Fibroblast of the aortic adventitia (primary cell): ENCODE data around the gene SSH3. TPM values are rescaled to one million over a fixed set of nuclear protein-coding genes. Genes with fewer than 3 reads are reported as not detected.

Experiments
- DNase-seq: peaks from one replicate; pipeline ENCODE4 v3.0.0-alpha.2; 2010; ENCODE audit warnings: low read depth
- H3K4me3 ChIP-seq: 2 replicates; pipeline ENCODE4 v1.5.1; 2011; ENCODE audit warnings: low read depth, mild to moderate bottlenecking, control low read depth, low read length, moderate library complexity
- total RNA-seq: library from RNA; depleted of rRNA; stranded (reverse); fragments of >200 nt; gene quantifications from 2 replicates; pipeline ENCODE4 v1.2.3, GENCODE V29; 2012; ENCODE audit warnings: low replicate concordance
- TF ChIP-seq, protein P1 (sequence below): IDR thresholded peaks from 2 replicates; pipeline ENCODE4 v1.5.1; 2011; ENCODE audit warnings: mild to moderate bottlenecking, low read length, control low read depth, inconsistent platforms; ENCODE audit not compliant: insufficient read depth

SSH3 gene
- total RNA-seq, 1 donor, result 11.7 TPM

DNA sequence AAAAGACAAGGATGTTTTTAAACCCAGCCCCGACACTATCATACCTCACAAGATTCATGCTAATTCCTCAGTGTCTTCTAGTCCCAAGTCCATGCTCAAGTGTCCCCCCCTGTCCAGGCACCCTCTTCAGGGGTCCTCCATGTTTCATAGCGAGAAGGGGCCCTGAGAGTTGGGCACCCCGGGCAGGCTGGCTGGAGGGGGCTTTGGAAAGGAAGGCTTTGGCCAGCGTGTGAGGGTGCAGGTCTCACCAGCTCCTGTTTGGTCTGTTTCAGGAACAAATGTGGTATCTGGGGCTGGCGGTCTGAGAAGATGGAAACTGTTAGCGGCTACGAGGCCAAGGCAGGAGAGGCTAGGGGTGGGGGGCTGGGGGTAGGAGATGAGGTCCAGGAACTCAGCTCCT lies 4.5 kb upstream of the SSH3 start:
- no peak for DNase-seq
- TF ChIP-seq, protein P1, sequence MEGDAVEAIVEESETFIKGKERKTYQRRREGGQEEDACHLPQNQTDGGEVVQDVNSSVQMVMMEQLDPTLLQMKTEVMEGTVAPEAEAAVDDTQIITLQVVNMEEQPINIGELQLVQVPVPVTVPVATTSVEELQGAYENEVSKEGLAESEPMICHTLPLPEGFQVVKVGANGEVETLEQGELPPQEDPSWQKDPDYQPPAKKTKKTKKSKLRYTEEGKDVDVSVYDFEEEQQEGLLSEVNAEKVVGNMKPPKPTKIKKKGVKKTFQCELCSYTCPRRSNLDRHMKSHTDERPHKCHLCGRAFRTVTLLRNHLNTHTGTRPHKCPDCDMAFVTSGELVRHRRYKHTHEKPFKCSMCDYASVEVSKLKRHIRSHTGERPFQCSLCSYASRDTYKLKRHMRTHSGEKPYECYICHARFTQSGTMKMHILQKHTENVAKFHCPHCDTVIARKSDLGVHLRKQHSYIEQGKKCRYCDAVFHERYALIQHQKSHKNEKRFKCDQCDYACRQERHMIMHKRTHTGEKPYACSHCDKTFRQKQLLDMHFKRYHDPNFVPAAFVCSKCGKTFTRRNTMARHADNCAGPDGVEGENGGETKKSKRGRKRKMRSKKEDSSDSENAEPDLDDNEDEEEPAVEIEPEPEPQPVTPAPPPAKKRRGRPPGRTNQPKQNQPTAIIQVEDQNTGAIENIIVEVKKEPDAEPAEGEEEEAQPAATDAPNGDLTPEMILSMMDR, result no peak
- H3K4me3 ChIP-seq, result no peak overlapping the region

- TF ChIP-seq, protein P1, result no peak
- H3K4me3 ChIP-seq, result no peak overlapping the region
- DNase-seq, result no peak
These were observed 3.7 kb upstream of the SSH3 start for GRCh38 chr11:67299471-67300191.

DNA sequence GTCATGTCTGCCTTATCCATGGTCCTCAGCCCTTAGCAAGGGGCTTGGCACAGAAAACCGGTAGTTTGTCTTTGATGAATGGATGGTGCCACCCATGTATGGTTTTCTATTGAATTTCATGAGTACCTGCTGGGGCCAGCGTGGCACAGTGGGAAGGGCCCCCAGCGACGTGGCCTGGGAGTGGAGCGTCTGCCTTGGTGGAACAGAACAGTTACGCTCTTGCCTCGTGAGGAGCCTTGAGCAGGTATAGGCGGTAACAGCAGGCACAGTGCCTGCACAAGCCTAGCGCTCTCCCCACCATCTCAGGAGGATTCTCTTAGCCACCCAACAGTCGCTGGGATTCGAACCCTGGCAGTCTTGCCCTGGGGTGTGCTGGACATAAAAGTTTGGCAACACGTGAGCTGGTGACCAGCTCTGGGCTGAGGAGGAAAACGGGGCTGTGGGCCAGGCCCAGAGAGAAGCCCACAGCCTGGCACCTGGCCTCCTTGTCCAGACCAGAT lies 3.0 kb upstream of the SSH3 start:
- no peak overlapping the region for H3K4me3 ChIP-seq
- DNase-seq, result no peak
- TF ChIP-seq, protein P1, result no peak

DNA sequence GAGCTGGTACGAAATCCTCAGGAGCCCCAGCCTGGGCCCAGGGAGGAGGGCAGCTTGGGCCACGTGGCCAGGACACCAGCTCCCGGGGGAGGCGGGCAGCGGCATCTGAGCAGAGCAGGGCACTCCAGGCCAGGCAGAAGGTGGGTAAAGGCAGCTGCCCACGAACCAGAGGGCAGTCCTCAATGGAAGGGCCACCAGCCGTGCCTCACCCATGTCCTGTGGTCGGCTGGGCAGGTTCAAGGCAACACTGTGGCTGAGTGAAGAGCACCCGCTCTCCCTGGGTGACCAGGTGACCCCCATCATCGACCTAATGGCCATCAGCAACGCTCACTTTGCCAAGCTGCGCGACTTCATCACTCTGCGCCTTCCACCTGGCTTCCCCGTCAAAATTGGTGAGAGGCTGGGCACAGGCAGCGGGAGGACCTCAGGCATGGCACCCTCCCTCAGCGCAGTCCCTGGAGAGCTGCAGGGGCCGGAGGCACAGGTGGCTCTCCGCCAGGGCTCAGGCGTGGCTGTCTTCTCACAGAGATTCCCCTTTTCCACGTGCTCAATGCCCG lies 2.5 kb upstream of the SSH3 start:
- no peak overlapping the region for H3K4me3 ChIP-seq
- DNase-seq, result no peak
- TF ChIP-seq, protein P1, result no peak

DNA sequence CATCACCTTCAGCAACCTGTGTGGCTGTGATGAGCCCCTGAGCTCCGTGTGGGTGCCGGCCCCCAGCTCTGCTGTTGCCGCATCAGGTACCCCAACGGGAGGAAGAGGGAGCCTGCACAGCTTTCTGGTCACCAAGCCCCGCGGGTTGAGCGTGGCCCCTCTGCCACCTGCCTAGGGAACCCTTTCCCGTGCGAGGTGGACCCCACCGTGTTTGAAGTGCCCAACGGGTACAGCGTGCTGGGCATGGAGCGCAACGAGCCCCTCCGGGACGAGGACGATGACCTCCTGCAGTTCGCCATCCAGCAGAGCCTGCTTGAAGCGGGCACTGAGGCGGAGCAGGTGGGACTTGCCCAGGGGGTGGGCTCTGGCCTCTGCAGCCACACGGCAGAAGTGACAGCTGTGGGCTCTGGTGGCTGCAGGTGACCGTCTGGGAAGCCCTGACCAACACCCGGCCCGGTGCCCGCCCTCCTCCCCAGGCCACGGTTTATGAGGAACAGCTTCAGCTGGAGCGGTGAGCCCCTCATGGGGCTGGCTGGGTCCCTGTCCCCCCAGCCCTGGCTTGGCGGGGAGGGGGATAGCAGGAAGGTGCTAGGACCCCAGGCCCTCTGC lies 1.9 kb upstream of the SSH3 start:
- no peak for DNase-seq
- no peak overlapping the region for H3K4me3 ChIP-seq
- TF ChIP-seq, protein P1, result no peak

- no peak overlapping the region for H3K4me3 ChIP-seq
- TF ChIP-seq, protein P1, result no peak
- DNase-seq, result no peak
These were observed 1.3 kb upstream of the SSH3 start for GRCh38 chr11:67301951-67302516.
